HCT116 (cell line): ENCODE measurements around the gene LHX1. TPM values are rescaled to one million over a fixed set of nuclear protein-coding genes. Genes with fewer than 3 reads are reported as not detected.

Experiments
- ATAC-seq: fragments of 200-7000 bp; cut with Tn5 transposase; 2 replicates; pipeline ENCODE4 v1.9.1; 2020; ENCODE audit warnings: mild to moderate bottlenecking, moderate library complexity
- BruUV-seq: library from RNA; stranded (reverse); fragments of 400-500 nt; replicated peaks from 2 replicates; lab custom pipeline; 2021; lab: Mats Ljungman, UMichigan
- CTCF ChIA-PET: fragments of 300-600 bp; sonication (Branson Sonifier 250); formaldehyde crosslinking; loops from one replicate; lab custom pipeline; 2021; ENCODE audit warnings: antibody characterized with exemption; lab: Charles Lee
- POLR2A ChIA-PET: fragments of 300-600, 350-600 bp; sonication (Branson Sonifier 250); formaldehyde crosslinking; loops from one replicate; lab custom pipeline; 2021; ENCODE audit warnings: antibody characterized with exemption; lab: Charles Lee
- RAD21 ChIA-PET, 2 experiments: fragments of 300-600 bp; sonication (Branson Sonifier 250); formaldehyde crosslinking; loops; one replicate each; lab custom pipeline; 2023; ENCODE audit warnings: low total read pairs in 2 of 2; ENCODE audit not compliant: uncharacterized antibody in 2 of 2, unreplicated experiment in 2 of 2, low non-redundant PET in 1 of 2; lab: Charles Lee
- DNase-seq: peaks from one replicate; pipeline ENCODE4 v3.0.0-alpha.2; 2010; ENCODE audit warnings: low read depth, low spot score
- H2AFZ ChIP-seq: fragments of 200-600 bp; shearing (Covaris generic), sonication (generic); 2 replicates; pipeline ENCODE4 v1.6.1; 2017; ENCODE audit warnings: low read depth, mixed run types, mixed read lengths, antibody characterized with exemption, low read length; ENCODE audit not compliant: poor library complexity, severe bottlenecking
- H3K27ac ChIP-seq: 2 replicates; pipeline ENCODE4 v1.5.1; 2012; ENCODE audit warnings: low read depth, low read length
- H3K27me3 ChIP-seq: fragments of 200-600 bp; sonication (generic); 2 replicates; pipeline ENCODE4 v1.6.1; 2016; ENCODE audit warnings: mixed run types, low read length, mixed read lengths; ENCODE audit not compliant: insufficient read depth
- H3K36me3 ChIP-seq, 2 experiments: fragments of 200-500 bp in 1 of 2; fragments of 200-600 bp in 1 of 2; sonication (Bioruptor generic) in 1 of 2; sonication (generic) in 1 of 2; 2 replicates each; pipeline versions ENCODE4 v1.5.1 to v1.6.1; 2014 to 2016; ENCODE audit warnings: low read length in 2 of 2, inconsistent platforms in 1 of 2, mixed read lengths in 1 of 2, mixed run types in 1 of 2; ENCODE audit not compliant: insufficient read depth in 2 of 2, control insufficient read depth in 1 of 2
- H3K4me1 ChIP-seq, 2 experiments: fragments of 200-600 bp in 1 of 2; sonication (generic) in 1 of 2; 2 replicates each; pipeline versions ENCODE4 v1.5.1 to v1.6.1; 2012 to 2017; ENCODE audit warnings: low read length in 2 of 2, inconsistent platforms in 1 of 2, mild to moderate bottlenecking in 1 of 2, mixed read lengths in 1 of 2, mixed run types in 1 of 2, moderate library complexity in 1 of 2; ENCODE audit not compliant: insufficient read depth in 2 of 2, control insufficient read depth in 1 of 2
- H3K4me2 ChIP-seq: fragments of 200-600 bp; sonication (generic); 2 replicates; pipeline ENCODE4 v1.6.1; 2017; ENCODE audit warnings: mixed run types, low read length, mixed read lengths
- H3K4me3 ChIP-seq, 2 experiments: fragments of 200-600 bp in 1 of 2; sonication (generic) in 1 of 2; replicated peaks in 1 of 2; 2 replicates each; pipeline ENCODE4 v1.5.1; 2011 to 2016; ENCODE audit warnings: low read length in 2 of 2, control low read depth in 1 of 2, low read depth in 1 of 2, mild to moderate bottlenecking in 1 of 2, mixed read lengths in 1 of 2, mixed run types in 1 of 2
- H3K79me2 ChIP-seq: fragments of 200-600 bp; sonication (generic); 2 replicates; pipeline ENCODE4 v1.6.1; 2017; ENCODE audit warnings: mild to moderate bottlenecking, mixed run types, low read length, moderate library complexity, mixed read lengths; ENCODE audit not compliant: insufficient read depth
- H3K9ac ChIP-seq: fragments of 200-600 bp; sonication (generic); 2 replicates; pipeline ENCODE4 v1.6.1; 2016; ENCODE audit warnings: low read length, mixed read lengths
- H3K9me2 ChIP-seq: fragments of 200-600 bp; sonication (generic), shearing (Covaris generic); 2 replicates; pipeline ENCODE4 v1.6.1; 2017; ENCODE audit warnings: mixed run types, mild to moderate bottlenecking, moderate library complexity; ENCODE audit not compliant: insufficient read depth
- H3K9me3 ChIP-seq, 2 experiments: fragments of 200-500 bp in 1 of 2; fragments of 200-600 bp in 1 of 2; sonication (Bioruptor generic) in 1 of 2; sonication (generic) in 1 of 2; 2 replicates each; pipeline ENCODE4 v1.6.1; 2014 to 2017; ENCODE audit warnings: low read length in 2 of 2, mixed read lengths in 2 of 2, inconsistent platforms in 1 of 2, low read depth in 1 of 2, mild to moderate bottlenecking in 1 of 2, mixed run types in 1 of 2, moderate library complexity in 1 of 2; ENCODE audit not compliant: control insufficient read depth in 1 of 2, insufficient read depth in 1 of 2
- H4K20me1 ChIP-seq: fragments of 200-600 bp; sonication (generic), shearing (Covaris generic); 2 replicates; pipeline ENCODE4 v1.6.1; 2017; ENCODE audit warnings: mixed run types, mild to moderate bottlenecking, moderate library complexity; ENCODE audit not compliant: insufficient read depth
- CBX3 ChIP-seq: IDR thresholded peaks from 2 replicates; pipeline ENCODE4 v1.6.1; 2012; ENCODE audit warnings: low read depth
- CEBPB ChIP-seq: IDR thresholded peaks from 2 replicates; pipeline ENCODE4 v1.6.1; 2012; ENCODE audit warnings: low read depth
- EGR1 ChIP-seq: IDR thresholded peaks from 2 replicates; pipeline ENCODE4 v1.6.1; 2012; ENCODE audit warnings: low read depth
- ELF1 ChIP-seq: IDR thresholded peaks from 2 replicates; pipeline ENCODE4 v1.6.1; 2012; ENCODE audit warnings: low read depth, borderline replicate concordance
- EZH2phosphoT487 ChIP-seq: fragments of 200-600 bp; IDR thresholded peaks from 2 replicates; pipeline ENCODE4 v1.6.1; 2018; ENCODE audit warnings: antibody characterized with exemption, borderline replicate concordance
- FOSL1 ChIP-seq: IDR thresholded peaks from 2 replicates; pipeline ENCODE4 v1.6.1; 2012; ENCODE audit warnings: low read depth
- JUND ChIP-seq: IDR thresholded peaks from 2 replicates; pipeline ENCODE4 v1.6.1; 2012
- POLR2A ChIP-seq: IDR thresholded peaks from 2 replicates; pipeline ENCODE4 v1.7.0; 2011; ENCODE audit warnings: borderline replicate concordance; ENCODE audit not compliant: insufficient read depth, insufficient read length; ENCODE audit errors: extremely low read depth
- POLR2AphosphoS5 ChIP-seq: IDR thresholded peaks from 2 replicates; pipeline ENCODE4 v1.6.1; 2011; ENCODE audit warnings: mild to moderate bottlenecking, low read depth, low read length, moderate library complexity
- RAD21 ChIP-seq: IDR thresholded peaks from 2 replicates; pipeline ENCODE4 v1.6.1; 2012; ENCODE audit warnings: low read depth, mild to moderate bottlenecking
- SIN3A ChIP-seq: IDR thresholded peaks from 2 replicates; pipeline ENCODE4 v1.6.1; 2012; ENCODE audit warnings: low read depth
- SP1 ChIP-seq: IDR thresholded peaks from 2 replicates; pipeline ENCODE4 v1.6.1; 2012; ENCODE audit warnings: low read depth
- SRF ChIP-seq: IDR thresholded peaks from 2 replicates; pipeline ENCODE4 v1.6.1; 2012; ENCODE audit warnings: low read depth
- TCF7L2 ChIP-seq: IDR thresholded peaks from 2 replicates; pipeline ENCODE4 v1.7.0; 2011; ENCODE audit warnings: borderline replicate concordance, inconsistent platforms; ENCODE audit not compliant: insufficient read depth, insufficient read length; ENCODE audit errors: extremely low read depth
- YY1 ChIP-seq: IDR thresholded peaks from 2 replicates; pipeline ENCODE4 v1.6.1; 2011; ENCODE audit warnings: low read length, low read depth, moderate library complexity, mild to moderate bottlenecking; ENCODE audit not compliant: insufficient replicate concordance; ENCODE audit errors: extremely low read depth
- ZNF274 ChIP-seq: fragments of 200-500 bp; sonication (Bioruptor generic); IDR thresholded peaks from 2 replicates; pipeline ENCODE4 v1.6.1; 2014; ENCODE audit warnings: mild to moderate bottlenecking, low read depth, low read length, inconsistent platforms
- intact Hi-C: fragments of 100-400 bp; cut with micrococcal nuclease; formaldehyde crosslinking; loops from 2 replicates; pipeline ENCODE4 v1.10.0; 2022
- total RNA-seq: library from RNA; stranded (reverse); gene quantifications from one replicate; pipeline ENCODE4 v1.2.1, GENCODE V29; 2021; ENCODE audit not compliant: unreplicated experiment
- TF ChIP-seq, protein P1 (sequence below): IDR thresholded peaks from 2 replicates; pipeline ENCODE4 v1.6.1; 2011; ENCODE audit warnings: mild to moderate bottlenecking, low read length, moderate library complexity; ENCODE audit not compliant: insufficient replicate concordance; ENCODE audit errors: extremely low read depth
- TF ChIP-seq, protein P2 (sequence below): IDR thresholded peaks from 2 replicates; pipeline ENCODE4 v1.6.1; 2012; ENCODE audit warnings: low read depth
- TF ChIP-seq, protein P3 (sequence below): IDR thresholded peaks from 2 replicates; pipeline ENCODE4 v1.6.1; 2012
- TF ChIP-seq, protein P4 (sequence below): IDR thresholded peaks from 2 replicates; pipeline ENCODE4 v1.6.1; 2012

Gene LHX1
- total RNA-seq, 1 experiment from 2014 or later = 0.44 TPM

DNA sequence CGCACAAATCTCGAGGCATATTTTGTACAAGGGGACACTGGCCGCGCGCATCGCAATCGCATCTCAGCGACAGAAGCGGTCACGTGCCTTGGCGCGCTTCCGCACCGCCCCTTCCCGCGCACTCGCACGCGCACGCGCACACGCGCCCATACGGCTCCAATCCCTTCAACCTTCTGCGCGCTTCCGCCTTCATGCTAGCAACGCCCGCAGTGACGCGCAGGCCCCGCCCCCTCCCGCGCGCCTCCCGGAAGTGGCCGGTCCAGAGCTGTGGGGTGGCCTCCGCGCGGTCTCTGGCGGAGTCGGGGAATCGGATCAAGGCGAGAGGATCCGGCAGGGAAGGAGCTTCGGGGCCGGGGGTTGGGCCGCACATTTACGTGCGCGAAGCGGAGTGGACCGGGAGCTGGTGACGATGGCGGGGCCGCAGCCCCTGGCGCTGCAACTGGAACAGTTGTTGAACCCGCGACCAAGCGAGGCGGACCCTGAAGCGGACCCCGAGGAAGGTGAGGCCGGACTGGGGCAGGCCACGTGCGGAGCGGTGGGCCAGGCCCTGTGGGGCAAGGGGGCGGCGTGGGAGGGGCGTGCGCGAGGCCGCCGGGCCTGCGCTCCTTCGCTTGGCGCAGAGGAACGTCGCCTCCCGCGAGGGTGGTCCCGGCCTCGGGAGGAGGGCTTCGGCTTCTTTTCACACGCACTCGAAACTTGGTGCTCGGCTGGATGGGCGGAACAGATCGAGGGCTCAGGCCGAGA is 11.6 kb downstream of the LHX1 start, which contains the start of gene AATF:
Gene AATF, plus strand, starts transcription at position 238 of the 744 bp plus-strand sequence. Its CDS starts 172 bp downstream, at position 410.
- DNase-seq (peak; percentile 89), ATAC-seq (peak; percentile 99)
- Histone ChIP-seq H3K9me2 (no peaks in the 10 kb centered on the region), H2AFZ (peak within 1 kb of the TSS; percentile 59), H3K36me3 (peaks cover 26 to 38% of the 10 kb centered on the region in 2 experiments), H4K20me1 (no peaks in the 10 kb centered on the region), H3K4me3 (peak within 1 kb of the TSS; percentile 81), H3K27ac (peak within 1 kb of the TSS; percentile 91), H3K9me3 (no peaks in the 10 kb centered on the region), H3K79me2 (peaks cover 51% of the 10 kb centered on the region), H3K9ac (peak within 1 kb of the TSS; percentile 96), H3K4me2 (peak within 1 kb of the TSS; percentile 85), H3K27me3 (no peaks in the 10 kb centered on the region), H3K4me1 (peaks cover 3 to 22% of the 10 kb centered on the region in 2 experiments; a peak in 3 of 4 replicates)
- ChIA-PET POLR2A (interaction anchor here (1.3 to 1.4 kb wide), 3 partner anchors 28 to 161 kb away, joined by 3 to 5 read pairs (median 3); no protein-coding TSS in a partner anchor), RAD21 (no interaction called here), CTCF (no interaction called here)
- no TSS peak for BruUV-seq
- intact Hi-C loops = loop anchor here (2.0 kb wide), 1 partner anchor 28 kb away; no protein-coding TSS in a partner anchor
- TF ChIP-seq POLR2A (peak; percentile 73), ZNF274 (no peak), YY1 (peak; percentile 23), RAD21 (0 out of 2 replicates have a peak, but pooled peaks have one; percentile 15), ELF1 (peak; percentile 99), CBX3 (peak; percentile 100), JUND (no peak), CEBPB (0 out of 2 replicates have a peak, but pooled peaks have one; percentile 16), POLR2AphosphoS5 (peak; percentile 91), FOSL1 (no peak), EZH2phosphoT487 (no peak), TCF7L2 (peak; percentile 29), EGR1 (peak; percentile 35; the same call in 1 of the 2 replicates), SIN3A (no peak), SP1 (peak; percentile 80), SRF (no peak)
- TF ChIP-seq, protein P1, sequence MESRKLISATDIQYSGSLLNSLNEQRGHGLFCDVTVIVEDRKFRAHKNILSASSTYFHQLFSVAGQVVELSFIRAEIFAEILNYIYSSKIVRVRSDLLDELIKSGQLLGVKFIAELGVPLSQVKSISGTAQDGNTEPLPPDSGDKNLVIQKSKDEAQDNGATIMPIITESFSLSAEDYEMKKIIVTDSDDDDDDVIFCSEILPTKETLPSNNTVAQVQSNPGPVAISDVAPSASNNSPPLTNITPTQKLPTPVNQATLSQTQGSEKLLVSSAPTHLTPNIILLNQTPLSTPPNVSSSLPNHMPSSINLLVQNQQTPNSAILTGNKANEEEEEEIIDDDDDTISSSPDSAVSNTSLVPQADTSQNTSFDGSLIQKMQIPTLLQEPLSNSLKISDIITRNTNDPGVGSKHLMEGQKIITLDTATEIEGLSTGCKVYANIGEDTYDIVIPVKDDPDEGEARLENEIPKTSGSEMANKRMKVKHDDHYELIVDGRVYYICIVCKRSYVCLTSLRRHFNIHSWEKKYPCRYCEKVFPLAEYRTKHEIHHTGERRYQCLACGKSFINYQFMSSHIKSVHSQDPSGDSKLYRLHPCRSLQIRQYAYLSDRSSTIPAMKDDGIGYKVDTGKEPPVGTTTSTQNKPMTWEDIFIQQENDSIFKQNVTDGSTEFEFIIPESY = no peak
- TF ChIP-seq, protein P2, sequence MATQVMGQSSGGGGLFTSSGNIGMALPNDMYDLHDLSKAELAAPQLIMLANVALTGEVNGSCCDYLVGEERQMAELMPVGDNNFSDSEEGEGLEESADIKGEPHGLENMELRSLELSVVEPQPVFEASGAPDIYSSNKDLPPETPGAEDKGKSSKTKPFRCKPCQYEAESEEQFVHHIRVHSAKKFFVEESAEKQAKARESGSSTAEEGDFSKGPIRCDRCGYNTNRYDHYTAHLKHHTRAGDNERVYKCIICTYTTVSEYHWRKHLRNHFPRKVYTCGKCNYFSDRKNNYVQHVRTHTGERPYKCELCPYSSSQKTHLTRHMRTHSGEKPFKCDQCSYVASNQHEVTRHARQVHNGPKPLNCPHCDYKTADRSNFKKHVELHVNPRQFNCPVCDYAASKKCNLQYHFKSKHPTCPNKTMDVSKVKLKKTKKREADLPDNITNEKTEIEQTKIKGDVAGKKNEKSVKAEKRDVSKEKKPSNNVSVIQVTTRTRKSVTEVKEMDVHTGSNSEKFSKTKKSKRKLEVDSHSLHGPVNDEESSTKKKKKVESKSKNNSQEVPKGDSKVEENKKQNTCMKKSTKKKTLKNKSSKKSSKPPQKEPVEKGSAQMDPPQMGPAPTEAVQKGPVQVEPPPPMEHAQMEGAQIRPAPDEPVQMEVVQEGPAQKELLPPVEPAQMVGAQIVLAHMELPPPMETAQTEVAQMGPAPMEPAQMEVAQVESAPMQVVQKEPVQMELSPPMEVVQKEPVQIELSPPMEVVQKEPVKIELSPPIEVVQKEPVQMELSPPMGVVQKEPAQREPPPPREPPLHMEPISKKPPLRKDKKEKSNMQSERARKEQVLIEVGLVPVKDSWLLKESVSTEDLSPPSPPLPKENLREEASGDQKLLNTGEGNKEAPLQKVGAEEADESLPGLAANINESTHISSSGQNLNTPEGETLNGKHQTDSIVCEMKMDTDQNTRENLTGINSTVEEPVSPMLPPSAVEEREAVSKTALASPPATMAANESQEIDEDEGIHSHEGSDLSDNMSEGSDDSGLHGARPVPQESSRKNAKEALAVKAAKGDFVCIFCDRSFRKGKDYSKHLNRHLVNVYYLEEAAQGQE = no peak
- TF ChIP-seq, protein P3, sequence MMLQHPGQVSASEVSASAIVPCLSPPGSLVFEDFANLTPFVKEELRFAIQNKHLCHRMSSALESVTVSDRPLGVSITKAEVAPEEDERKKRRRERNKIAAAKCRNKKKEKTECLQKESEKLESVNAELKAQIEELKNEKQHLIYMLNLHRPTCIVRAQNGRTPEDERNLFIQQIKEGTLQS = no peak
- TF ChIP-seq, protein P4, sequence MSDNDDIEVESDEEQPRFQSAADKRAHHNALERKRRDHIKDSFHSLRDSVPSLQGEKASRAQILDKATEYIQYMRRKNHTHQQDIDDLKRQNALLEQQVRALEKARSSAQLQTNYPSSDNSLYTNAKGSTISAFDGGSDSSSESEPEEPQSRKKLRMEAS = peak; percentile 100
